Suprapubic skin (tissue), 4 donors: ENCODE measurements around the gene CCDC112. TPM values are rescaled to one million over a fixed set of nuclear protein-coding genes. Genes with fewer than 3 reads are reported as not detected.

Experiments
- DNase-seq, 2 donors: peaks; one replicate each; pipeline ENCODE4 v3.0.0-alpha.2; 2019; ENCODE audit warnings: low spot score in 2 of 2
- H3K27ac ChIP-seq: fragments of 200-600 bp; sonication (generic); one replicate; pipeline ENCODE4 v1.5.1; 2019
- H3K27me3 ChIP-seq: fragments of 200-600 bp; sonication (generic); one replicate; pipeline ENCODE4 v1.5.1; 2019
- H3K36me3 ChIP-seq: fragments of 200-600 bp; sonication (generic); one replicate; pipeline ENCODE4 v1.5.1; 2019
- H3K4me1 ChIP-seq: fragments of 200-600 bp; sonication (generic); one replicate; pipeline ENCODE4 v1.5.1; 2019
- H3K4me3 ChIP-seq: fragments of 200-600 bp; sonication (generic); one replicate; pipeline ENCODE4 v1.5.1; 2019; ENCODE audit warnings: mild to moderate bottlenecking
- H3K9me3 ChIP-seq: fragments of 200-600 bp; sonication (generic); one replicate; pipeline ENCODE4 v1.5.1; 2019
- EP300 ChIP-seq: sonication (generic); formaldehyde crosslinking; IDR thresholded peaks from one replicate; pipeline ENCODE4 v1.6.1; 2017; ENCODE audit warnings: antibody characterized with exemption
- POLR2A ChIP-seq, 2 donors: fragments of 450-650 bp; IDR thresholded peaks; one replicate each; pipeline ENCODE4 v1.6.1; 2017; ENCODE audit warnings: antibody characterized with exemption in 2 of 2, mild to moderate bottlenecking in 2 of 2, moderate library complexity in 2 of 2
- POLR2AphosphoS5 ChIP-seq, 3 donors: sonication (generic); formaldehyde crosslinking; IDR thresholded peaks; one replicate each; pipeline ENCODE4 v1.6.1; 2017; ENCODE audit warnings: antibody characterized with exemption in 3 of 3
- WGBS: methylation state at CpG from one replicate; pipeline ENCODE4 v1.1.5; 2018; 5-methylcytosine and 5-hydroxymethylcytosine counted together
- total RNA-seq, 4 donors: library from RNA; depleted of rRNA; stranded (reverse); fragments of >200 nt; gene quantifications; one replicate each; pipeline ENCODE4 v1.1.0, GENCODE V29; 2016
- TF ChIP-seq, protein P1 (sequence below), 2 donors: fragments of 200-600 bp in 1 of 2; fragments of 450-650 bp in 1 of 2; sonication (generic) in 1 of 2; IDR thresholded peaks; one replicate each; pipeline ENCODE4 v1.5.1; 2016 to 2019; ENCODE audit warnings: antibody characterized with exemption in 2 of 2, mild to moderate bottlenecking in 1 of 2, moderate library complexity in 1 of 2

Gene CCDC112
- 10 to 100 TPM in 1 of 4 donors, 1 to 10 TPM in 3; 4.8 to 11.6 (median 6.8) TPM for total RNA-seq

GRCh38 chr5:115296124-115297022 is at the start of gene CCDC112:
Gene CCDC112 (minus strand): TSS chr5:115296654. CDS start chr5:115296543, 111 bp downstream.
- no peaks in the 10 kb centered on the region for H3K27me3 ChIP-seq
- no peaks in the 10 kb centered on the region for H3K9me3 ChIP-seq
- H3K4me3 ChIP-seq: peak within 1 kb of the TSS; percentile 77
- no peaks in the 10 kb centered on the region for H3K36me3 ChIP-seq
- H3K4me1 ChIP-seq: peaks cover 14% of the 10 kb centered on the region
- under 1% methylated on average over 51 of the region's 86 CpGs for WGBS
- DNase-seq: peak; percentile 87
- TF ChIP-seq POLR2AphosphoS5 (IDR thresholded peaks at IDR 0.05) (no peak), EP300 (no peak), POLR2A (IDR thresholded peaks at IDR 0.05) (no peak)
- TF ChIP-seq, protein P1, sequence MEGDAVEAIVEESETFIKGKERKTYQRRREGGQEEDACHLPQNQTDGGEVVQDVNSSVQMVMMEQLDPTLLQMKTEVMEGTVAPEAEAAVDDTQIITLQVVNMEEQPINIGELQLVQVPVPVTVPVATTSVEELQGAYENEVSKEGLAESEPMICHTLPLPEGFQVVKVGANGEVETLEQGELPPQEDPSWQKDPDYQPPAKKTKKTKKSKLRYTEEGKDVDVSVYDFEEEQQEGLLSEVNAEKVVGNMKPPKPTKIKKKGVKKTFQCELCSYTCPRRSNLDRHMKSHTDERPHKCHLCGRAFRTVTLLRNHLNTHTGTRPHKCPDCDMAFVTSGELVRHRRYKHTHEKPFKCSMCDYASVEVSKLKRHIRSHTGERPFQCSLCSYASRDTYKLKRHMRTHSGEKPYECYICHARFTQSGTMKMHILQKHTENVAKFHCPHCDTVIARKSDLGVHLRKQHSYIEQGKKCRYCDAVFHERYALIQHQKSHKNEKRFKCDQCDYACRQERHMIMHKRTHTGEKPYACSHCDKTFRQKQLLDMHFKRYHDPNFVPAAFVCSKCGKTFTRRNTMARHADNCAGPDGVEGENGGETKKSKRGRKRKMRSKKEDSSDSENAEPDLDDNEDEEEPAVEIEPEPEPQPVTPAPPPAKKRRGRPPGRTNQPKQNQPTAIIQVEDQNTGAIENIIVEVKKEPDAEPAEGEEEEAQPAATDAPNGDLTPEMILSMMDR (IDR thresholded peaks at IDR 0.05): no peak
- H3K27ac ChIP-seq: peak within 1 kb of the TSS; percentile 72

GRCh38 chr5:115345344-115345743 is 48.9 kb upstream of the CCDC112 start:
- no peak overlapping the region for H3K4me3 ChIP-seq
- H3K27ac ChIP-seq: no peak overlapping the region
- H3K27me3 ChIP-seq: no peaks in the 10 kb centered on the region
- no peak for TF ChIP-seq POLR2AphosphoS5 (IDR thresholded peaks at IDR 0.05)
- TF ChIP-seq, protein P1 (IDR thresholded peaks at IDR 0.05): no peak
- TF ChIP-seq POLR2A (IDR thresholded peaks at IDR 0.05): no peak
- no peak for TF ChIP-seq EP300
- no peak for DNase-seq
- H3K4me1 ChIP-seq: peaks cover 6% of the 10 kb centered on the region
- H3K36me3 ChIP-seq: no peaks in the 10 kb centered on the region
- H3K9me3 ChIP-seq: no peaks in the 10 kb centered on the region

- Histone ChIP-seq H3K27me3 (no peaks in the 10 kb centered on the region), H3K27ac (no peak overlapping the region), H3K36me3 (no peaks in the 10 kb centered on the region), H3K4me1 (peaks cover 3% of the 10 kb centered on the region), H3K4me3 (no peak overlapping the region), H3K9me3 (no peaks in the 10 kb centered on the region)
- TF ChIP-seq EP300 (no peak), POLR2A (IDR thresholded peaks at IDR 0.05) (no peak), POLR2AphosphoS5 (IDR thresholded peaks at IDR 0.05) (no peak)
- TF ChIP-seq, protein P1 (IDR thresholded peaks at IDR 0.05): no peak
- no peak for DNase-seq
- 67% methylated on average over 1 of the region's 1 CpG for WGBS
Observed at GRCh38 chr5:115343855-115344254, 47.4 kb upstream of the CCDC112 start.

DNA sequence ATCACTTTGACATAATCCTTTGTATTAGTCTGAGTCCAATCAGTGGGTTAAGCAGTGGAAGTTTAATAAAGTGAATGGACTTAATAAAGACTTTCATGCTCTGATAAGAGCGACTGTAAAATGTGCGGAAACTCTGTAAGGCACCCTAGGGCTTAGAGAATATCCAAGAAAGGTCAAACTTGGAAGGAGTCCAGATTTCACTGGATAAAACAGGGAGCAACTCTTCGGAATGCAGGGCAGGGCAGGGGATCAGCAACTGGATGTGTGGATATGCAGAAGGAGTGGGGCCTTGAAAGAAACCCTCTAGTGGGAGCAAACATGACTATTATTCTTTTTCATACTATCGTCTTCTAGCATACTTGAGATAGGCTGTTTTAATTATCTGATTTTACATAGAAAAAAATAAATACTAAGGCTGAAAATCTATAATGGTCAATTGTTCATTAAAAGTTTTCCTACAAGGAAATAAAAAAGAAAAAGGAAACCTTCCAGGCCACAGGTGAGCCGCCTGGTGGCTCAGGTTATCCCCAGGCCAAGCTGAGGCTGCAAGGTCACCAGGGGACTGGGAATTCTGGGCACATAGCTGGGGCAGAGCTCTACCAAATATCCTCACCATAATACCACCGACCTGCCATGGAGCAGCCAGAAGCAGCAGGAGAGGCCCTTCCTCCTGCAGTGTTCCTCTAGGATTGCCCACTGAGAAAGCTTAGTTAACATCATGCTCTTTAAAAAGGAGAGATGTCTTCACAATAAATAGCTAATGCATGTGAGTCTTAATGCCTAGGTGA is 46.3 kb upstream of the CCDC112 start:
- H3K4me3 ChIP-seq: no peak overlapping the region
- H3K9me3 ChIP-seq: no peaks in the 10 kb centered on the region
- no peak overlapping the region for H3K27ac ChIP-seq
- TF ChIP-seq POLR2A (IDR thresholded peaks at IDR 0.05) (no peak), EP300 (no peak), POLR2AphosphoS5 (IDR thresholded peaks at IDR 0.05) (no peak)
- TF ChIP-seq, protein P1 (IDR thresholded peaks at IDR 0.05): no peak
- WGBS: 85% methylated on average over 6 of the region's 6 CpGs
- H3K4me1 ChIP-seq: no peaks in the 10 kb centered on the region
- no peaks in the 10 kb centered on the region for H3K27me3 ChIP-seq
- H3K36me3 ChIP-seq: no peaks in the 10 kb centered on the region
- no peak for DNase-seq

- 81% methylated on average over 2 of the region's 2 CpGs for WGBS
- H3K27me3 ChIP-seq: no peaks in the 10 kb centered on the region
- H3K9me3 ChIP-seq: no peaks in the 10 kb centered on the region
- no peaks in the 10 kb centered on the region for H3K4me1 ChIP-seq
- H3K27ac ChIP-seq: no peak overlapping the region
- H3K4me3 ChIP-seq: no peak overlapping the region
- no peak for DNase-seq
- TF ChIP-seq, protein P1 (IDR thresholded peaks at IDR 0.05): no peak
- TF ChIP-seq EP300: no peak
- TF ChIP-seq POLR2A (IDR thresholded peaks at IDR 0.05): no peak
- no peak for TF ChIP-seq POLR2AphosphoS5 (IDR thresholded peaks at IDR 0.05)
- H3K36me3 ChIP-seq: no peaks in the 10 kb centered on the region
Observed at GRCh38 chr5:115341745-115342144, 45.3 kb upstream of the CCDC112 start.
